Astrocyte of the cerebellum (primary cell): Measurements from ENCODE around the gene DCUN1D3.
"Not testable (repeated sequence)": the region's sequence is repeated elsewhere in the genome, so short reads cannot be mapped to it uniquely, and the experiment has no call there.

Experiments used
- DNase-seq: peaks from one replicate; pipeline ENCODE4 v3.0.0-alpha.2; 2011; ENCODE audit warnings: low read depth
- H3K4me3 ChIP-seq: 2 replicates; pipeline ENCODE4 v1.5.1; 2011; ENCODE audit warnings: mild to moderate bottlenecking, low read depth, low read length, moderate library complexity
- in situ Hi-C: cut with HindIII; loops from 2 replicates; pipeline ENCODE4 v1.10.0; 2017; ENCODE audit warnings: low sequenced_read_pairs
- TF ChIP-seq, protein P1 (sequence below): IDR thresholded peaks from 2 replicates; pipeline ENCODE4 v1.5.1; 2012; ENCODE audit warnings: low read length, low read depth, moderate library complexity, mild to moderate bottlenecking; ENCODE audit errors: missing control alignments

The DCUN1D3 gene

DNA sequence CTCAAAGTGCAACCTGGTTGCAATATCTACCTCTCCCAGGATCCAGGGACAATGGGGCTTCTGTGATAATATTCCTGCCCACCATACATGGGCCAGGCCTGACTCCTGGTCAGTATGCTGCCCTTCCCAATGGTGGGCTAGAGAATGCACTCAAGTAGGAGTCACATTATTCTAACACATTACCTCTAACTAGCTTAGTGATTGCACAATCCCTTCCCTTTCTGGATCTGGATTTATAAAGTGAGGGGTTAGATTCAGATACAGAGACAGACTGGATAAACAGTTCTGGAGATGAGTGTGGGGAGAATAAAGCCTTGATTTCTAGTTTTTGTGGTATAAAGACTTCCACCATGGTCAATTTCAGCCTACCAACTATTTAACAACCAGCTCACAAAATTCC, 33.4 kb upstream of the DCUN1D3 start:
- TF ChIP-seq, protein P1, sequence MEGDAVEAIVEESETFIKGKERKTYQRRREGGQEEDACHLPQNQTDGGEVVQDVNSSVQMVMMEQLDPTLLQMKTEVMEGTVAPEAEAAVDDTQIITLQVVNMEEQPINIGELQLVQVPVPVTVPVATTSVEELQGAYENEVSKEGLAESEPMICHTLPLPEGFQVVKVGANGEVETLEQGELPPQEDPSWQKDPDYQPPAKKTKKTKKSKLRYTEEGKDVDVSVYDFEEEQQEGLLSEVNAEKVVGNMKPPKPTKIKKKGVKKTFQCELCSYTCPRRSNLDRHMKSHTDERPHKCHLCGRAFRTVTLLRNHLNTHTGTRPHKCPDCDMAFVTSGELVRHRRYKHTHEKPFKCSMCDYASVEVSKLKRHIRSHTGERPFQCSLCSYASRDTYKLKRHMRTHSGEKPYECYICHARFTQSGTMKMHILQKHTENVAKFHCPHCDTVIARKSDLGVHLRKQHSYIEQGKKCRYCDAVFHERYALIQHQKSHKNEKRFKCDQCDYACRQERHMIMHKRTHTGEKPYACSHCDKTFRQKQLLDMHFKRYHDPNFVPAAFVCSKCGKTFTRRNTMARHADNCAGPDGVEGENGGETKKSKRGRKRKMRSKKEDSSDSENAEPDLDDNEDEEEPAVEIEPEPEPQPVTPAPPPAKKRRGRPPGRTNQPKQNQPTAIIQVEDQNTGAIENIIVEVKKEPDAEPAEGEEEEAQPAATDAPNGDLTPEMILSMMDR = no peak
- no peak for DNase-seq

DNA sequence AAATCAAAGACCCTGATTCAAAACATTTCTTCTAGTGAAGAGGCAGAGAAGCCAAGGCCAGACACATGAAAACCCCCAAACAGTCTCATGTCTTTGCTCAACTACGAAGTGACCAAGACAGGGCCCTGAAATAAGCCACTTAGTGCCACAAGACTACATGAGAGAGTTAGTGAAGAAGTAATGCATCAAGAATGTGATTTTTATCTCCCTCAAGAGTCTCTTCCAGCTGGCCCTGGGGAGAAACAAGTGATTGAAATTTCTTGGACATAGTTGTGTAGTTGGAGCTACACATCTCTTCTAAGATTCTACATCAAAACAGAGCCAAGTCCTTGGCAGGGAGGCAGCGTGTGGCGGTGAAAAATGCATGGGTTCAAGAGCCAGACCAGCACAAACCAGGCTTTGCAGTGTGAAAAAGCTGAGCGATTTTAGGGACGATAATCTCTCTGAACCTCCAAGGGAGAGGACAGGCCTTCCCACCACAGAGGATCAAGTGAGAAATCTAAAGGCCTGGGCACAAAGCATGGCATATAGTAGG, 31.0 kb upstream of the DCUN1D3 start:
- no peak overlapping the region for H3K4me3 ChIP-seq
- no peak for DNase-seq
- TF ChIP-seq, protein P1 = no peak
- in situ Hi-C loops = no loop called here

More for the DNA sequence above, 33.4 kb upstream of the DCUN1D3 start:
- no peak overlapping the region for H3K4me3 ChIP-seq
- in situ Hi-C loops = no loop called here

DNA sequence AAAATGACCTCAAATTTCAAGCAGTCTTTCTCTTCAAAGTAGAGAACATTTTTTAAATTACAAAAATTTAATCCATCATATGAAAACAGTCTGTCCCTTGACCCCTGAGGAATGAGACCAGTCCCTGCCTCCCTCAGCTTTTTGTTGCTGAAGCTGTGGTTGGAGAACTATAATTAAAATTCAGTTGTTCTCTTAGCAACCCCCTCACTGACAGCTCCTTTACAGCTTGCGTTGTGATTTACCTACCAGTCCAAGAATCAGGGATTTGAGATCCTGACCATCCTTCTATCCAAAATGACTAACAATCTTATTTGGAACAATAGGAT, 30.2 kb upstream of the DCUN1D3 start:
- in situ Hi-C loops = no loop called here

DNA sequence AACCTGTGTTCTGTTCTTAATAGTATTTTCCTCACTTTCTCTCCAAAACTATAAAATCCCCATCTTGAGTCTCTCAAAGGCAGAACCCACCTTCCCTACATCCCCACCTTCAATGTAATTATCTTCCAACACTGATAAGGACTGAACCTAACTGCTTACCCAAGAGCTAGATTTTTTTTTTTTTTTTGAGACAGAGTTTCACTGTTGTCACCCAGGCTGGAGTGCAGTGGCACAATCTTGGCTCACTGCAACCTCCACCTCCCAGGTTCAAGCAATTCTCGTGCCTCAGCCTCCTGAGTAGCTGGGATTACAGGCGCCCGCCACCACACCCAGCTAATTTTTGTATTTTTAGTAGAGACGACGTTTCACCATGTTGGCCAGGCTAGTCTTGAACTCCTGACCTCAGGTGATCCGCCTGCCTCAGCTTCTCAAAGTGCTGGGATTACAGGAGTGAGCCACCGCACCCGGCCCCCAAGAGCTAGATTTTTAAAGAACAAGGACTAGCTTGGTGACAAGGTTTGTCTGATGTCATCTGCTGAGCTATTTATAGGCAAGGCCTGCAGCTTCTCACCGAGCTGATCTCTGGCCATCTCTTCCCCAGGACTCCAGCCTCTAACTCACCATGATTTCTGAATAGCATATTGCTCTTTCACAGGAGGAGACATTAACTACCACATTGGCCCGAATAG, 29.7 kb upstream of the DCUN1D3 start:
- H3K4me3 ChIP-seq, DNase-seq, in situ Hi-C loops: not testable (repeated sequence)

More for the DNA sequence above, 30.2 kb upstream of the DCUN1D3 start:
- no peak overlapping the region for H3K4me3 ChIP-seq
- DNase-seq = no peak
- TF ChIP-seq, protein P1 = no peak

DNA sequence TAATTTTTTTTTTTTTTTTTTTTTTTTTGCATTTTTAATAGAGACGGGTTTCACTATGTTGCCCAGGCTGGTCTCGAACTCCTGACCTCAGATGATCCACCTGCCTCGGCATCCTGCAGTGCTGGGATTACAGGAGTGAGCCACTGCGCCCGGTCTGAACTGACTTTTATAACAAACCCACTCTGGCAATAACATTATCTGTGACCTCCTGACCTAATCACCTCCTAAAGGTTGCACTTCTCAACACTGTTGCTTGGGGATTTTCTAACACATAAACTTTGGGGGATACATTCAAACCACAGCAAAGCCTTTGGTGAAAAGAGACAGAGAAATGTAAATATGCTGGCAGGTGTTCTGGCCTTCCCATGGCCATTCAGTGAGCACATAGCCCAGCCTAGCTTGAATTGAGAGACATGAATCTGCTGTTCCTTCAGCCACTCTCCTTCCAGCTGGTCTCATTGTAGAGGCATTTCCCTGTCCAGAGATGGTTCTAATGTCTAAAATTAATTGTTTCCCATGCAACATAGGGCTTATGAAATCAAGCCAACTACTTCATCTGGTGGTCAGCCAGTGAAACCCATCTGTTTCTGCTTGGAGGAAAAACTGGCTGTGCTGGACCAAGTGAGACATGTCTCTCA, 28.7 kb upstream of the DCUN1D3 start:
- DNase-seq = no peak
- TF ChIP-seq, protein P1 = no peak
- no peak overlapping the region for H3K4me3 ChIP-seq
- in situ Hi-C loops = no loop called here

DNA sequence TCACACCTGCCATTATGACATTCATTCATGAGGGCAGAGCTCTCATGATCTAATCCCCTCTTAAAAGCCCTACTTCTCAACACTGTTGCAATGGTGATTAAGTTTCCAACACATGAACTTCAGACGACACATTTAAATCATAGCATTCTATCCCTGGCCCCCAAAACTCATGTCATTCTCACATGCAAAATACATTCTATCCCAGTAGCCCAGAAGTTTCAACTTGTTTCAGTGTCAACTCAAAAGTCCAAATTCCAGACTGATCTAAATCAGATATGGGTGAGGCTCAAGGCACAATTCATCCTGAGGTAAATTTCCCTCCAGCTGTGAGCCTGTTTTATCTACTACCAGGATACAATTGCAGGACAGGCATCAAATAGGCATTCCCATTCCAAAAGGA, 25.6 kb upstream of the DCUN1D3 start:
- TF ChIP-seq, protein P1 = no peak

DNA sequence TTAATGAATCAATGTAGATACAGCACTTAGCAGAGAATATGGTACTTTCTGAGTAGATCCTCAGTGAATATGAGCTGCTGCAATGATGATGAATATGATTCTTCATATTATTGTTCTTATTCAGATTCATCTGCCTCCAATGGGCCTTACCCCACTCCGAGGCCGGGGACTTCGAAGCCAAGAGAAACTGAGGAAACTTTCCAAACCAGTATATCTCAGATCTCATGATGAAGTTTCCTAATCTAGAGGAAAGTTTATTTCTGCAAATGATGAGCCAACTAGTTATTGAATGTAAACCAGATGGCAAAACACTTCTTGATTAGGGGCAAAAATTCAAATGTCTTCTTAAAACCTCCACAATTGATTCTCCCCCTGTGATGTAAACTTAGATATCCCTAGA, 23.7 kb upstream of the DCUN1D3 start:
- TF ChIP-seq, protein P1 = no peak
- in situ Hi-C loops = no loop called here
- H3K4me3 ChIP-seq = no peak overlapping the region
- no peak for DNase-seq

More for the DNA sequence above, 25.6 kb upstream of the DCUN1D3 start:
- in situ Hi-C loops = no loop called here
- DNase-seq = no peak
- no peak overlapping the region for H3K4me3 ChIP-seq
